Measurements from ENCODE around the gene DOCK11. TPM values are rescaled to one million over a fixed set of nuclear protein-coding genes. Genes with fewer than 3 reads are reported as not detected.

DOCK11 gene
- total RNA-seq, 2 donors from 2014 or later: 4.9 to 15.8 TPM

DNA sequence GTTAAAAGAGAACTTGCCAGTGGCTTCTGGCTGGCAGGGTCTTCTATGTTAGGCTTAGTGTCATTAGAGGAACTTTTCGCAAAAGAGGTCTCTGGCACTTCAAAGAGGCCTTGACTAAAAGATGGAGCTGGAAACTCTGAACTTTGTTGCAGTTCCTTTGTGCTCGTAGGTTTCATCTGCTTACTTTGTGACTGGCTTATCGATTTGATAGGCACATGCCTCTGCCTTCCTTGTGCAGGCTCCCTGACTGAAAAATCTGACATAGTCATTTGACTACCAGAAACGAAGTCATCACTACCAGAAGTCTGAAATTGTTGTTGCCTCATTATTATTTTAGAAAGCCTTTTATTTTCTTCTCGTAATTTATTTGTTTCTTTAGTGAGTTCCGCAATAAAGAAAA, 137.9 kb downstream of the DOCK11 start:
- Histone ChIP-seq H3K36me3 (replicated peaks in 1 of 2; ENCODE audit: insufficient read depth in 1 of 2, low read depth in 2 of 2) (no peaks in the 10 kb centered on the region), H3K9me3 (no peaks in the 10 kb centered on the region), H3K4me1 (no peaks in the 10 kb centered on the region), H3K27me3 (no peaks in the 10 kb centered on the region), H3K27ac (no peak overlapping the region), H3K4me3 (no peak overlapping the region)
- DNase-seq (no peak), ATAC-seq (no peak)
- TF ChIP-seq CTCF (IDR thresholded peaks at IDR 0.05): no peak
- TF ChIP-seq POLR2A (IDR thresholded peaks at IDR 0.05): no peak
- intact Hi-C loops (cut with DNase I): no loop called here
- 71 to 74% methylated on average over 6 of the region's 6 CpGs for WGBS, 2 donors

GRCh38 chrX:118634336-118634735, 138.7 kb downstream of the DOCK11 start:
- Histone ChIP-seq H3K27ac (no peak overlapping the region), H3K36me3 (replicated peaks in 1 of 2; ENCODE audit: insufficient read depth in 1 of 2, low read depth in 2 of 2) (no peaks in the 10 kb centered on the region), H3K4me3 (no peak overlapping the region), H3K4me1 (no peaks in the 10 kb centered on the region), H3K27me3 (no peaks in the 10 kb centered on the region), H3K9me3 (no peaks in the 10 kb centered on the region)
- no peak for TF ChIP-seq CTCF (IDR thresholded peaks at IDR 0.05)
- TF ChIP-seq POLR2A (IDR thresholded peaks at IDR 0.05): no peak
- intact Hi-C loops (cut with DNase I): no loop called here
- DNase-seq: no peak
- no peak for ATAC-seq
- 83 to 91% methylated on average over 12 to 16 of the region's 18 CpGs for WGBS, 2 donors

DNA sequence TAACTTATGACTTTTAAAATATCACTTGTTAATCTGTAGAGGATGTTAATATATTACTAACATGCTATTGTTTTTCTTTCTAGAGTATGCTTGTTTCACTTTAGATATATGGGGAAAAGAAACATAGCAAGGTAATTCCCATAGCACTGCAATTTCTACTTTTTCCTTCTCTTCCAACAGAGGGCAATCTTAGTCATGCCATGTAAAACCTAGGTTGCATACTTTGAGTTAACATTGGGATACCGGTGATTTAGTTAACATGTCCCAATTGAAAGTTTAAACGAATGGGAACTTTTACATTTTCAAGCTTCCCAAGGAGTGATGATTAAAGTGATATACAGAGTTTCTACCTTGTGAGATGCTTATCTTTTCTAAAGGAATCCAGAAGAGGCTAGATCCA, 142.4 kb downstream of the DOCK11 start:
- intact Hi-C loops (cut with DNase I): no loop called here
- H3K4me1 ChIP-seq: no peaks in the 10 kb centered on the region
- TF ChIP-seq POLR2A (IDR thresholded peaks at IDR 0.05) (no peak), CTCF (IDR thresholded peaks at IDR 0.05) (peak in 4 of 7 experiments; percentile 16 to 40 (median 30))
- WGBS, 2 donors: 14 to 21% methylated on average over 2 of the region's 2 CpGs
- H3K27ac ChIP-seq: no peak overlapping the region
- no peak overlapping the region for H3K4me3 ChIP-seq
- no peaks in the 10 kb centered on the region for H3K9me3 ChIP-seq
- ATAC-seq (no peak), DNase-seq (no peak)
- H3K27me3 ChIP-seq: no peaks in the 10 kb centered on the region
- no peaks in the 10 kb centered on the region for H3K36me3 ChIP-seq (replicated peaks in 1 of 2; ENCODE audit: insufficient read depth in 1 of 2, low read depth in 2 of 2)

DNA sequence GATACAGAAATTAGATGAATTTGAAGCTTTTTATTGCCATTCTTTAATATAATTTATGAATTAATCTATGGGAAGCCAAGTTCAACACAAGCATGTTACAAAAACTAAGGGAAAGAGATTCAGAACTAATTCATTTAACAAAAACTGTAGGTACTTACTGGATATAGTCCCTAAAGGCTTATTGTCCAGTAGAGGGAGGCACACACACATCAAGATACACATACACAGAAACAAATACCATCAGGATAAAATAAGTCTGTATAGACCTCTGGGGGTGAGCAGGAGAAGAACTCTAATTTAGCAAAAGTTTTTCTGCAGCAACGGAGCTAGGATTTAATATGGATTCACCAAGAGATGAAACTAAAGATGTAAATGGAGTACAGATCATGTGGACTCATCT, 148.8 kb downstream of the DOCK11 start:
- Histone ChIP-seq H3K27ac (no peak overlapping the region), H3K36me3 (replicated peaks in 1 of 2; ENCODE audit: insufficient read depth in 1 of 2, low read depth in 2 of 2) (no peaks in the 10 kb centered on the region), H3K4me3 (no peak overlapping the region), H3K9me3 (no peaks in the 10 kb centered on the region), H3K4me1 (no peaks in the 10 kb centered on the region), H3K27me3 (no peaks in the 10 kb centered on the region)
- ATAC-seq: peak; percentile 68
- TF ChIP-seq CTCF (IDR thresholded peaks at IDR 0.05) (peak; percentile 11 to 66 (median 61)), POLR2A (IDR thresholded peaks at IDR 0.05) (no peak)
- intact Hi-C loops (cut with DNase I): loop anchor here (5.0 kb wide), 1 partner anchor 163 kb away; no protein-coding TSS in a partner anchor
- peak in 1 of 4 donors; percentile 26 for DNase-seq
- 8 to 36% methylated on average over 1 of the region's 1 CpG for WGBS, 2 donors

DNA sequence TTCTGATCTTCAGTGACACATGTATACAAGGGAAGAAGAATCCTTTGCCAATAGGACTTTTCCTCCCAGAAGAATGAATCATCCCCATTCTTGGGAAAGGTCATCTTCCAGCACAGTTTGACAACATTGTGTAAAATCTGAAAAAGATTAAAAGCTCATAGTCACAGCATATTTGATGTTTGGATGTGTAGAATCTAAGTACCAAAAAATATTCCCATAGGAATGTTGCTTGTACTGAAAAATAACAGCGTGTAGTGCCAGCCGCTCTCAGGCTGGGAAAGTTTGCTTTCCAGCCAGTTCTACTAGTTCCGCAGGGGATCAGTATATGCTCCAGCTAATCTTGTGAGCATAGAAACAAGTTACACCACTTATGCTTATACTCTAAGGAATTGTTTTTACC, 157.1 kb downstream of the DOCK11 start:
- Histone ChIP-seq H3K27ac (no peak overlapping the region), H3K9me3 (no peaks in the 10 kb centered on the region), H3K36me3 (replicated peaks in 1 of 2; ENCODE audit: insufficient read depth in 1 of 2, low read depth in 2 of 2) (no peaks in the 10 kb centered on the region), H3K4me3 (no peak overlapping the region), H3K4me1 (no peaks in the 10 kb centered on the region), H3K27me3 (no peaks in the 10 kb centered on the region)
- intact Hi-C loops (cut with DNase I): no loop called here
- no peak for TF ChIP-seq CTCF (IDR thresholded peaks at IDR 0.05)
- ATAC-seq (no peak), DNase-seq (no peak)
- 33 to 45% methylated on average over 3 of the region's 3 CpGs for WGBS, 2 donors

All from body of pancreas (tissue), 4 donors.